ENCODE measurements around the gene OTUB2. TPM values are rescaled to one million over a fixed set of nuclear protein-coding genes. Genes with fewer than 3 reads are reported as not detected.

OTUB2 gene
- polyA plus RNA-seq, 1 of the 3 experiments (the other 2 are of a cell fraction) = 1.4 TPM

- WGBS (ENCODE audit: low lambda C conversion rate) = 75% methylated on average over 7 of the region's 7 CpGs
- CTCF ChIA-PET = interaction anchor here (1.1 to 10.8 kb wide), 5 partner anchors 31 to 139 kb away, joined by 3 to 132 read pairs (median 10); partner anchors contain the start of gene IFI27L2
- no peak for DNase-seq
- H3K4me2 ChIP-seq = no peak overlapping the region
- H3K79me2 ChIP-seq (ENCODE audit: insufficient read depth) = no peaks in the 10 kb centered on the region
- no peaks in the 10 kb centered on the region for H3K9me2 ChIP-seq
- no peak overlapping the region for H3K4me3 ChIP-seq (ENCODE audit: low read depth in 2 of 2, low read length in 1 of 2)
- no peaks in the 10 kb centered on the region for H3K36me3 ChIP-seq (replicated peaks in 1 of 2; ENCODE audit: control insufficient read depth in 1 of 2, insufficient read depth in 2 of 2, low read length in 1 of 2)
- H3K9ac ChIP-seq = no peak overlapping the region
- H3K4me1 ChIP-seq (ENCODE audit: control insufficient read depth in 1 of 2, insufficient read depth in 2 of 2, low read depth in 1 of 2, low read length in 1 of 2) = peaks cover 0 to 21% of the 10 kb centered on the region in 2 experiments; a peak in 1 of 4 replicates
- H3K27me3 ChIP-seq (ENCODE audit: insufficient read depth) = no peaks in the 10 kb centered on the region
- POLR2A ChIA-PET = no interaction called here
- H3F3A ChIP-seq (replicated peaks; ENCODE audit: insufficient read depth) = no peaks in the 10 kb centered on the region
- no peak for TF ChIP-seq RCOR1 (IDR thresholded peaks at IDR 0.05; ENCODE audit: low read length)
- no peaks in the 10 kb centered on the region for H3K9me3 ChIP-seq
- H4K20me1 ChIP-seq (ENCODE audit: insufficient read depth) = no peaks in the 10 kb centered on the region
- H2AFZ ChIP-seq (ENCODE audit: low read depth) = no peak overlapping the region
- no peak overlapping the region for H3K27ac ChIP-seq (ENCODE audit: low read depth in 2 of 2, low read length in 1 of 2)
Measured at GRCh38 chr14:94031883-94032279, 5.7 kb downstream of the OTUB2 start.

GRCh38 chr14:94034886-94035285, 8.7 kb downstream of the OTUB2 start:
- TF ChIP-seq TCF12 (IDR thresholded peaks at IDR 0.05) (no peak), RFX5 (IDR thresholded peaks at IDR 0.05; ENCODE audit: low read length) (no peak), NFIC (IDR thresholded peaks at IDR 0.05; ENCODE audit: borderline replicate concordance) (no peak), RAD21 (IDR thresholded peaks at IDR 0.05; ENCODE audit: low read length) (no peak), GABPA (IDR thresholded peaks at IDR 0.05; ENCODE audit: low read depth) (no peak), YY1 (IDR thresholded peaks at IDR 0.05; ENCODE audit: low read depth) (no peak), REST (IDR thresholded peaks at IDR 0.05; ENCODE audit: low read depth, low read length) (no peak), GATA2 (CRISPR knock-in tag; IDR thresholded peaks at IDR 0.05) (no peak), FOSL2 (IDR thresholded peaks at IDR 0.05; ENCODE audit: borderline replicate concordance, low read depth) (no peak)
- TF ChIP-seq, protein P1, sequence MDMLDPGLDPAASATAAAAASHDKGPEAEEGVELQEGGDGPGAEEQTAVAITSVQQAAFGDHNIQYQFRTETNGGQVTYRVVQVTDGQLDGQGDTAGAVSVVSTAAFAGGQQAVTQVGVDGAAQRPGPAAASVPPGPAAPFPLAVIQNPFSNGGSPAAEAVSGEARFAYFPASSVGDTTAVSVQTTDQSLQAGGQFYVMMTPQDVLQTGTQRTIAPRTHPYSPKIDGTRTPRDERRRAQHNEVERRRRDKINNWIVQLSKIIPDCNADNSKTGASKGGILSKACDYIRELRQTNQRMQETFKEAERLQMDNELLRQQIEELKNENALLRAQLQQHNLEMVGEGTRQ (IDR thresholded peaks at IDR 0.05; ENCODE audit: borderline replicate concordance, low read depth, low read length) = no peak
- TF ChIP-seq, protein P2, sequence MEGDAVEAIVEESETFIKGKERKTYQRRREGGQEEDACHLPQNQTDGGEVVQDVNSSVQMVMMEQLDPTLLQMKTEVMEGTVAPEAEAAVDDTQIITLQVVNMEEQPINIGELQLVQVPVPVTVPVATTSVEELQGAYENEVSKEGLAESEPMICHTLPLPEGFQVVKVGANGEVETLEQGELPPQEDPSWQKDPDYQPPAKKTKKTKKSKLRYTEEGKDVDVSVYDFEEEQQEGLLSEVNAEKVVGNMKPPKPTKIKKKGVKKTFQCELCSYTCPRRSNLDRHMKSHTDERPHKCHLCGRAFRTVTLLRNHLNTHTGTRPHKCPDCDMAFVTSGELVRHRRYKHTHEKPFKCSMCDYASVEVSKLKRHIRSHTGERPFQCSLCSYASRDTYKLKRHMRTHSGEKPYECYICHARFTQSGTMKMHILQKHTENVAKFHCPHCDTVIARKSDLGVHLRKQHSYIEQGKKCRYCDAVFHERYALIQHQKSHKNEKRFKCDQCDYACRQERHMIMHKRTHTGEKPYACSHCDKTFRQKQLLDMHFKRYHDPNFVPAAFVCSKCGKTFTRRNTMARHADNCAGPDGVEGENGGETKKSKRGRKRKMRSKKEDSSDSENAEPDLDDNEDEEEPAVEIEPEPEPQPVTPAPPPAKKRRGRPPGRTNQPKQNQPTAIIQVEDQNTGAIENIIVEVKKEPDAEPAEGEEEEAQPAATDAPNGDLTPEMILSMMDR (IDR thresholded peaks at IDR 0.05) = no peak
- TF ChIP-seq, protein P3, sequence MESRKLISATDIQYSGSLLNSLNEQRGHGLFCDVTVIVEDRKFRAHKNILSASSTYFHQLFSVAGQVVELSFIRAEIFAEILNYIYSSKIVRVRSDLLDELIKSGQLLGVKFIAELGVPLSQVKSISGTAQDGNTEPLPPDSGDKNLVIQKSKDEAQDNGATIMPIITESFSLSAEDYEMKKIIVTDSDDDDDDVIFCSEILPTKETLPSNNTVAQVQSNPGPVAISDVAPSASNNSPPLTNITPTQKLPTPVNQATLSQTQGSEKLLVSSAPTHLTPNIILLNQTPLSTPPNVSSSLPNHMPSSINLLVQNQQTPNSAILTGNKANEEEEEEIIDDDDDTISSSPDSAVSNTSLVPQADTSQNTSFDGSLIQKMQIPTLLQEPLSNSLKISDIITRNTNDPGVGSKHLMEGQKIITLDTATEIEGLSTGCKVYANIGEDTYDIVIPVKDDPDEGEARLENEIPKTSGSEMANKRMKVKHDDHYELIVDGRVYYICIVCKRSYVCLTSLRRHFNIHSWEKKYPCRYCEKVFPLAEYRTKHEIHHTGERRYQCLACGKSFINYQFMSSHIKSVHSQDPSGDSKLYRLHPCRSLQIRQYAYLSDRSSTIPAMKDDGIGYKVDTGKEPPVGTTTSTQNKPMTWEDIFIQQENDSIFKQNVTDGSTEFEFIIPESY (IDR thresholded peaks at IDR 0.05; ENCODE audit: borderline replicate concordance, low read depth) = no peak
- Histone ChIP-seq H3K27ac (ENCODE audit: low read depth in 2 of 2, low read length in 1 of 2) (no peak overlapping the region), H3K4me1 (ENCODE audit: control insufficient read depth in 1 of 2, insufficient read depth in 2 of 2, low read depth in 1 of 2, low read length in 1 of 2) (peaks cover 0 to 15% of the 10 kb centered on the region in 2 experiments; a peak in 1 of 4 replicates), H3K4me2 (no peak overlapping the region), H3F3A (replicated peaks; ENCODE audit: insufficient read depth) (no peaks in the 10 kb centered on the region), H3K79me2 (ENCODE audit: insufficient read depth) (no peaks in the 10 kb centered on the region), H3K9me3 (no peaks in the 10 kb centered on the region), H2AFZ (ENCODE audit: low read depth) (no peak overlapping the region), H3K36me3 (replicated peaks in 1 of 2; ENCODE audit: control insufficient read depth in 1 of 2, insufficient read depth in 2 of 2, low read length in 1 of 2) (no peaks in the 10 kb centered on the region), H3K9me2 (no peaks in the 10 kb centered on the region), H4K20me1 (ENCODE audit: insufficient read depth) (no peaks in the 10 kb centered on the region), H3K4me3 (ENCODE audit: low read depth in 2 of 2, low read length in 1 of 2) (no peak overlapping the region), H3K27me3 (ENCODE audit: insufficient read depth) (no peaks in the 10 kb centered on the region), H3K9ac (no peak overlapping the region)
- CTCF ChIA-PET = interaction anchor here (1.2 to 10.8 kb wide), 11 partner anchors 9 to 145 kb away, joined by 3 to 132 read pairs (median 11); partner anchors contain the start of genes IFI27L2 and PPP4R4
- no peak for DNase-seq
- POLR2A ChIA-PET = no interaction called here
- WGBS (ENCODE audit: low lambda C conversion rate) = 89% methylated on average over 3 of the region's 3 CpGs
